VCaP (cell line): Measurements from ENCODE around the gene RAD51B.
"Not testable (repeated sequence)": the region's sequence is repeated elsewhere in the genome, so short reads cannot be mapped to it uniquely, and the experiment has no call there.

ENCODE experiments used
- H3K27ac ChIP-seq: fragments of 450-650 bp; 2 replicates; pipeline ENCODE4 v1.5.1; 2017
- CTCF ChIP-seq: fragments of 450-650 bp; conservative IDR thresholded peaks from 2 replicates; pipeline ENCODE4 v1.5.1; 2017; ENCODE audit warnings: mild to moderate bottlenecking, moderate library complexity

The RAD51B gene

GRCh38 chr14:68758301-68758700, 938.7 kb downstream of the RAD51B start:
- TF ChIP-seq CTCF: no peak
- H3K27ac ChIP-seq: no peak overlapping the region

DNA sequence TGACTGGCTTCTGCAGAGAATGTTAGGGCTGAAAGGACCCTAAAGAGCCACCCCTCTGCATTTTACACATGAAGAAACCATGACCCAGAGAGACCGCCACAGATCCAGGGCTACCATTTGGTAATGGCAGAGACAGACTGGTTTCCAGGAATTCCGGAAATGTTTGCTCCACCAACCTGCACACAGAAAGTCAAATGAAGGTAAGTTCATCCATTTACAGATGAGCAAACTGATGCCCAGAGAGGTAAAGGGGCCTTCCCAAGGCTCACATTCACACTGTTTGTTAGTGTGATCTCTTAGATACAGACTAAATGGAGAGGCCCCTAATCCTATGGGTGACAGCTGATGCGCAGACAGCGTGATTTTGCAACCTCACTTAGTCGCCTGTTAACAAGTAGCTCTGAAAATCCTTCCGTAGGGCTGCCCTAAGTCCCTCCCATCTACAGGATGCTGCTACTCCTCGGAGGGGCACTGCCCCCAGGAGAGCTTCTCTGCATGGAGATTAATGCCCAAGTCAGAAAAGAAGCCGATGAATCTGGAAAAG, 939.5 kb downstream of the RAD51B start:
- H3K27ac ChIP-seq: no peak overlapping the region
- TF ChIP-seq CTCF: no peak

GRCh38 chr14:68759937-68760336, 940.4 kb downstream of the RAD51B start:
- no peak overlapping the region for H3K27ac ChIP-seq
- no peak for TF ChIP-seq CTCF

- H3K27ac ChIP-seq: no peak overlapping the region
- no peak for TF ChIP-seq CTCF
These were observed 941.2 kb downstream of the RAD51B start for GRCh38 chr14:68760761-68761160.

DNA sequence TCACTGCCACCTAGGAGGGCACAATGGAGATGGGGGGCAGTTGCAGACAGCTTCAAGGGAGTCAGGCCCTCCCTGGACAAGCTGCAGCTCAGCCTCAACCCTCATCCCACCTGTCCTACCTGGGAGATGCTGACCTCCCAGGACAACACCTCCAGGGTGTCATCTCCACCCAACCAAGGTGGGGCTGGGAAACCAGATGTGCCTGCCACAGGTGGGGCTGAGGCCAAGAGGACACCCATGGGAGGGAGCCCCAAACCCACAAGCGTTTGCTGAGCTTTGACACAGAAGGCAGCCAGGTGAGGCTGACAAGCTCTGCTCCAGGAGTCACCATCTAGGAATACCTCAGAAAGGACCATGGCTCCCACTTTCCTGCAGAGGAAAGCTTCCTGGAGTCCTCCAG, 941.8 kb downstream of the RAD51B start:
- H3K27ac ChIP-seq: no peak overlapping the region
- no peak for TF ChIP-seq CTCF

GRCh38 chr14:68762953-68763764, 943.6 kb downstream of the RAD51B start:
- TF ChIP-seq CTCF: no peak
- H3K27ac ChIP-seq: peak overlapping the region; percentile 7; the same call in 1 of the 2 replicates

DNA sequence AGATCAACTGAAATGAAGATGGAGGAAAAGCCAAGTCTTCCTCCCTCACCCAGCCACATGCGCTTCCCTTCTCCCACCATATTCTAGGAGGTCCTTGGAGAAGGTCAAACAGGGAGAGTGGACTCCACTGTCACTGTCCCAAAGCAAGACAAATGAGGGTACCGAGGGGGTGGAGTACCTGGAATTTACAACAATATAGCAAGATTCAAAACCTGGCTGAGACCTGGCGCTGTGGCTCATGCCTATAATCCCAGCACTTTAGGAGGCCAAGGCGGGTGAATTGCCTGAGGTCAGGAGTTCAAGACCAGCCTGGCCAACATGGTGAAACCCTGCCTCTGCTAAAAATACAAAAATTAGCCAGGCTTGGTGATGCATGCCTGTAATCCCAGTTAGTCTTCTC, 944.3 kb downstream of the RAD51B start:
- H3K27ac ChIP-seq: not testable (repeated sequence)
